ENCODE results near the gene CLEC7A. TPM values are rescaled to one million over a fixed set of nuclear protein-coding genes. Genes with fewer than 3 reads are reported as not detected.

The CLEC7A gene
- total RNA-seq, 1 donor from 2014 or later, result 79.5 TPM

GRCh38 chr12:10154145-10154496, 24.1 kb upstream of the CLEC7A start:
- no peaks in the 10 kb centered on the region for H3K27me3 ChIP-seq (ENCODE audit: low read depth)
- ATAC-seq (peak in 1 of 2 donors; percentile 21), DNase-seq (no peak)
- H3K27ac ChIP-seq, result peak overlapping the region; percentile 79
- H3K36me3 ChIP-seq, result no peaks in the 10 kb centered on the region
- peaks cover 8% of the 10 kb centered on the region for H3K4me1 ChIP-seq
- H3K9me3 ChIP-seq, result no peaks in the 10 kb centered on the region
- intact Hi-C loops (cut with DNase I), result no loop called here
- TF ChIP-seq CTCF (IDR thresholded peaks at IDR 0.05), result no peak
- H3K4me3 ChIP-seq, result peak overlapping the region; percentile 66

GRCh38 chr12:10153271-10154144, 23.5 kb upstream of the CLEC7A start:
- H3K36me3 ChIP-seq, result no peaks in the 10 kb centered on the region
- H3K27me3 ChIP-seq (ENCODE audit: low read depth), result no peaks in the 10 kb centered on the region
- peak; percentile 86 for DNase-seq
- peaks cover 8% of the 10 kb centered on the region for H3K4me1 ChIP-seq
- H3K4me3 ChIP-seq, result peak overlapping the region; percentile 66
- TF ChIP-seq CTCF (IDR thresholded peaks at IDR 0.05), result peak; percentile 71
- H3K27ac ChIP-seq, result peak overlapping the region; percentile 79
- intact Hi-C loops (cut with DNase I), result no loop called here
- ATAC-seq, result peak; percentile 87 to 96
- no peaks in the 10 kb centered on the region for H3K9me3 ChIP-seq

- no peak for TF ChIP-seq CTCF (IDR thresholded peaks at IDR 0.05)
- H3K36me3 ChIP-seq, result no peaks in the 10 kb centered on the region
- H3K4me1 ChIP-seq, result peaks cover 8% of the 10 kb centered on the region
- no peak overlapping the region for H3K4me3 ChIP-seq
- no peaks in the 10 kb centered on the region for H3K9me3 ChIP-seq
- H3K27me3 ChIP-seq (ENCODE audit: low read depth), result no peaks in the 10 kb centered on the region
- no peak overlapping the region for H3K27ac ChIP-seq
- no peak for DNase-seq
- intact Hi-C loops (cut with DNase I), result no loop called here
- no peak for ATAC-seq
Measured at GRCh38 chr12:10151621-10152020, 21.6 kb upstream of the CLEC7A start.

GRCh38 chr12:10147714-10148403, 17.9 kb upstream of the CLEC7A start:
- no peak overlapping the region for H3K27ac ChIP-seq
- intact Hi-C loops (cut with DNase I), result no loop called here
- H3K36me3 ChIP-seq, result no peaks in the 10 kb centered on the region
- DNase-seq (no peak), ATAC-seq (no peak)
- no peak overlapping the region for H3K4me3 ChIP-seq
- TF ChIP-seq CTCF (IDR thresholded peaks at IDR 0.05), result no peak
- H3K4me1 ChIP-seq, result peaks cover 4% of the 10 kb centered on the region
- H3K9me3 ChIP-seq, result no peaks in the 10 kb centered on the region
- no peaks in the 10 kb centered on the region for H3K27me3 ChIP-seq (ENCODE audit: low read depth)

GRCh38 chr12:10142976-10143589, 13.1 kb upstream of the CLEC7A start:
- Histone ChIP-seq H3K27me3 (ENCODE audit: low read depth) (no peaks in the 10 kb centered on the region), H3K4me3 (no peak overlapping the region), H3K4me1 (no peaks in the 10 kb centered on the region), H3K27ac (no peak overlapping the region), H3K9me3 (no peaks in the 10 kb centered on the region), H3K36me3 (no peaks in the 10 kb centered on the region)
- DNase-seq, result no peak
- ATAC-seq, result no peak
- no peak for TF ChIP-seq CTCF (IDR thresholded peaks at IDR 0.05)
- intact Hi-C loops (cut with DNase I), result no loop called here
